Measurements from ENCODE around the gene HNRNPK.

GRCh38 chr9:84000186-84000585 lies 20.2 kb upstream of the HNRNPK start:
- no peak for TF ChIP-seq GATA2 (IDR thresholded peaks at IDR 0.05; ENCODE audit: low read depth, low read length)
- TF ChIP-seq GATA3 (IDR thresholded peaks at IDR 0.05; ENCODE audit: low read depth, low read length): no peak

Measured in SH-SY5Y (cell line).